T-cell (primary cell): ENCODE data around the gene LRP5. TPM values are rescaled to one million over a fixed set of nuclear protein-coding genes. Genes with fewer than 3 reads are reported as not detected.

Experiments
- ATAC-seq, 4 experiments: fragments of 200-7000 bp in 3 of 4; fragments of 150-1000 bp in 1 of 4; cut with Tn5 transposase; replicated peaks in 1 of 4; 1 replicate in 3 of 4; 2 replicates in 1 of 4; pipeline ENCODE4 v1.10.0; 2021; ENCODE audit warnings: moderate library complexity in 3 of 4, mild to moderate bottlenecking in 2 of 4, moderate number of reproducible peaks in 1 of 4
- CTCF ChIA-PET, 2 donors: fragments of 300-600 bp; sonication (Branson Sonifier 250); formaldehyde crosslinking; loops; one replicate each; lab custom pipeline; 2022; ENCODE audit warnings: antibody characterized with exemption in 2 of 2; lab: Charles Lee
- POLR2A ChIA-PET, 2 donors: fragments of 300-600 bp; sonication (Branson Sonifier 250); formaldehyde crosslinking; loops; one replicate each; lab custom pipeline; 2022; ENCODE audit warnings: antibody characterized with exemption in 2 of 2; lab: Charles Lee
- DNase-seq, 35 experiments: peaks; one replicate each; pipeline versions ENCODE4 v3.0.0 to v3.0.0-alpha.2; 2013 to 2023
- H3K27ac ChIP-seq: one replicate; pipeline ENCODE4 v1.5.1; 2013; ENCODE audit warnings: low read length
- H3K27me3 ChIP-seq, 2 experiments: replicated peaks in 1 of 2; 1 replicate in 1 of 2; 2 replicates in 1 of 2; pipeline versions ENCODE4 v1.6.1 to v1.7.0; 2013; ENCODE audit warnings: low read length in 1 of 2, mixed read lengths in 1 of 2; ENCODE audit not compliant: control insufficient read depth in 2 of 2, insufficient read depth in 2 of 2; ENCODE audit errors: extremely low read depth in 1 of 2
- H3K36me3 ChIP-seq, 2 donors: 1 replicate in 1 of 2; 2 replicates in 1 of 2; pipeline versions ENCODE4 v1.6.1 to v1.7.0; 2013; ENCODE audit warnings: low read length in 1 of 2; ENCODE audit not compliant: control insufficient read depth in 2 of 2, insufficient read depth in 1 of 2; ENCODE audit errors: extremely low read depth in 1 of 2
- H3K4me1 ChIP-seq, 2 experiments: 1 replicate in 1 of 2; 2 replicates in 1 of 2; pipeline versions ENCODE4 v1.6.1 to v1.7.0; 2013; ENCODE audit warnings: low read length in 2 of 2, mixed read lengths in 1 of 2; ENCODE audit not compliant: insufficient read depth in 2 of 2, control insufficient read depth in 1 of 2; ENCODE audit errors: extremely low read depth in 1 of 2
- H3K4me3 ChIP-seq, 2 donors: 1 replicate in 1 of 2; 2 replicates in 1 of 2; pipeline versions ENCODE4 v1.5.1 to v1.7.0; 2013; ENCODE audit warnings: mild to moderate bottlenecking in 2 of 2, low read length in 1 of 2, moderate library complexity in 1 of 2; ENCODE audit not compliant: control insufficient read depth in 1 of 2; ENCODE audit errors: extremely low read depth in 1 of 2
- H3K9me3 ChIP-seq: 2 replicates; pipeline ENCODE4 v1.7.0; 2013
- H3K27ac Mint-ChIP-seq, 2 donors: one replicate each; pipeline ENCODE4 v1.8.0; 2020 to 2021; ENCODE audit warnings: mild to moderate bottlenecking in 2 of 2, mixed read lengths in 2 of 2
- H3K27me3 Mint-ChIP-seq, 2 donors: one replicate each; pipeline ENCODE4 v1.8.0; 2021 to 2022; ENCODE audit warnings: mixed read lengths in 2 of 2
- H3K36me3 Mint-ChIP-seq: one replicate; pipeline ENCODE4 v1.8.0; 2021; ENCODE audit warnings: mixed read lengths
- H3K4me1 Mint-ChIP-seq, 3 donors: one replicate each; pipeline ENCODE4 v1.8.0; 2020 to 2022; ENCODE audit warnings: mixed read lengths in 3 of 3, mild to moderate bottlenecking in 1 of 3
- H3K4me3 Mint-ChIP-seq, 3 donors: one replicate each; pipeline ENCODE4 v1.8.0; 2020 to 2022; ENCODE audit warnings: mild to moderate bottlenecking in 3 of 3, mixed read lengths in 3 of 3, moderate library complexity in 3 of 3
- H3K9me3 Mint-ChIP-seq, 3 donors: one replicate each; pipeline ENCODE4 v1.8.0; 2020 to 2022; ENCODE audit warnings: mixed read lengths in 3 of 3
- WGBS: methylation state at CpG from one replicate; pipeline ENCODE4 v1.1.5; 2013; ENCODE audit warnings: missing lambda C conversion rate; ENCODE audit not compliant: insufficient coverage; 5-methylcytosine and 5-hydroxymethylcytosine counted together
- total RNA-seq, 35 experiments: library from RNA in 6 of 35; stranded (reverse) in 6 of 35; fragments of 120-200 nt in 1 of 35; gene quantifications; one replicate each; pipeline versions ENCODE4 v1.2.1 to v1.2.4 and lab custom pipeline; 2013 to 2026

LRP5 gene
- total RNA-seq, 5 donors from 2014 or later (not counting 1 experiment from before 2014, with no cell fraction given) = 1.8 to 11.3 (median 7.0) TPM

GRCh38 chr11:68440224-68440623 lies 127.8 kb downstream of the LRP5 start:
- Mint-ChIP-seq H3K4me1 (peaks cover 0 to 2% (median 0%) of the 10 kb centered on the region in 3 donors), H3K27ac (no peak overlapping the region), H3K36me3 (no peaks in the 10 kb centered on the region), H3K4me3 (no peak overlapping the region), H3K27me3 (no peaks in the 10 kb centered on the region), H3K9me3 (no peaks in the 10 kb centered on the region)
- DNase-seq (no peak), ATAC-seq (no peak)
- ChIA-PET CTCF (no interaction called here), POLR2A (no interaction called here)
- WGBS = 79% methylated on average over 8 of the region's 8 CpGs
- H3K27ac ChIP-seq = no peak overlapping the region
- no peaks in the 10 kb centered on the region for H3K4me1 ChIP-seq
- H3K27me3 ChIP-seq = peaks cover 0 to 2% of the 10 kb centered on the region in 2 experiments
- no peaks in the 10 kb centered on the region for H3K9me3 ChIP-seq
- no peak overlapping the region for H3K4me3 ChIP-seq
- peaks cover 0 to 14% of the 10 kb centered on the region in 2 donors for H3K36me3 ChIP-seq

- ChIA-PET POLR2A (no interaction called here), CTCF (no interaction called here)
- H3K4me1 Mint-ChIP-seq = peaks cover 0 to 2% (median 0%) of the 10 kb centered on the region in 3 donors
- H3K4me3 ChIP-seq = no peak overlapping the region
- peaks cover 0 to under 1% of the 10 kb centered on the region in 2 experiments for H3K4me1 ChIP-seq
- no peaks in the 10 kb centered on the region for H3K9me3 ChIP-seq
- H3K36me3 ChIP-seq = peaks cover 0 to 12% of the 10 kb centered on the region in 2 donors
- H3K4me3 Mint-ChIP-seq = no peak overlapping the region
- H3K36me3 Mint-ChIP-seq = no peaks in the 10 kb centered on the region
- H3K27ac ChIP-seq = no peak overlapping the region
- H3K27me3 Mint-ChIP-seq = no peaks in the 10 kb centered on the region
- WGBS = no CpG with 5 or more reads among the region's 6 CpGs
- ATAC-seq (no peak), DNase-seq (no peak)
- no peaks in the 10 kb centered on the region for H3K9me3 Mint-ChIP-seq
- no peak overlapping the region for H3K27ac Mint-ChIP-seq
- peaks cover 0 to 4% of the 10 kb centered on the region in 2 experiments for H3K27me3 ChIP-seq
These were observed 129.3 kb downstream of the LRP5 start for GRCh38 chr11:68441466-68442230.

- 98% methylated on average over 10 of the region's 10 CpGs for WGBS
- Mint-ChIP-seq H3K36me3 (no peaks in the 10 kb centered on the region), H3K27me3 (no peaks in the 10 kb centered on the region), H3K9me3 (no peaks in the 10 kb centered on the region), H3K27ac (no peak overlapping the region), H3K4me1 (peaks cover 2 to 3% (median 3%) of the 10 kb centered on the region in 3 donors), H3K4me3 (no peak overlapping the region)
- POLR2A ChIA-PET = interaction anchor here in 1 of 2 donors (0.6 kb wide), 1 partner anchor 31 kb away, joined by 5 read pairs; no protein-coding TSS in a partner anchor
- Histone ChIP-seq H3K4me3 (no peak overlapping the region), H3K9me3 (no peaks in the 10 kb centered on the region), H3K27me3 (peaks cover 0 to 2% of the 10 kb centered on the region in 2 experiments), H3K36me3 (peaks cover 0 to 7% of the 10 kb centered on the region in 2 donors), H3K27ac (no peak overlapping the region), H3K4me1 (peaks cover 0 to 8% of the 10 kb centered on the region in 2 experiments)
- ATAC-seq = no peak
- CTCF ChIA-PET = no interaction called here
- DNase-seq = no peak
These were observed 130.0 kb downstream of the LRP5 start for GRCh38 chr11:68442433-68442832.

GRCh38 chr11:68444566-68444965 lies 132.2 kb downstream of the LRP5 start:
- ChIA-PET CTCF (interaction anchor here in 1 of 2 donors (0.6 kb wide), 1 partner anchor 112 kb away, joined by 3 read pairs; no protein-coding TSS in a partner anchor), POLR2A (no interaction called here)
- H3K27ac ChIP-seq = no peak overlapping the region
- peaks cover 0 to 2% of the 10 kb centered on the region in 2 experiments for H3K27me3 ChIP-seq
- peaks cover 0 to 4% of the 10 kb centered on the region in 2 donors for H3K36me3 ChIP-seq
- no peak overlapping the region for H3K4me3 Mint-ChIP-seq
- no peaks in the 10 kb centered on the region for H3K9me3 ChIP-seq
- no peak for DNase-seq
- no peaks in the 10 kb centered on the region for H3K9me3 Mint-ChIP-seq
- WGBS = 100% methylated on average over 1 of the region's 6 CpGs
- H3K27ac Mint-ChIP-seq = no peak overlapping the region
- H3K4me1 Mint-ChIP-seq = peaks cover 4 to 5% (median 4%) of the 10 kb centered on the region in 3 donors
- peaks cover 0 to 11% of the 10 kb centered on the region in 2 experiments for H3K4me1 ChIP-seq
- no peak overlapping the region for H3K4me3 ChIP-seq
- no peaks in the 10 kb centered on the region for H3K27me3 Mint-ChIP-seq
- no peaks in the 10 kb centered on the region for H3K36me3 Mint-ChIP-seq
- ATAC-seq = no peak

GRCh38 chr11:68445531-68446035 lies 133.2 kb downstream of the LRP5 start:
- Histone ChIP-seq H3K27me3 (peaks cover 0 to 2% of the 10 kb centered on the region in 2 experiments), H3K27ac (no peak overlapping the region), H3K4me1 (peaks cover 0 to 11% of the 10 kb centered on the region in 2 experiments), H3K9me3 (no peaks in the 10 kb centered on the region), H3K4me3 (no peak overlapping the region), H3K36me3 (peaks cover 0 to under 1% of the 10 kb centered on the region in 2 donors)
- WGBS = 83% methylated on average over 6 of the region's 11 CpGs
- Mint-ChIP-seq H3K9me3 (no peaks in the 10 kb centered on the region), H3K36me3 (no peaks in the 10 kb centered on the region), H3K4me3 (no peak overlapping the region), H3K27me3 (no peaks in the 10 kb centered on the region), H3K4me1 (peaks cover 4 to 5% (median 4%) of the 10 kb centered on the region in 3 donors), H3K27ac (no peak overlapping the region)
- ChIA-PET POLR2A (no interaction called here), CTCF (no interaction called here)
- DNase-seq (no peak), ATAC-seq (no peak)

GRCh38 chr11:68446046-68446725 lies 133.8 kb downstream of the LRP5 start:
- Mint-ChIP-seq H3K9me3 (no peaks in the 10 kb centered on the region), H3K27me3 (no peaks in the 10 kb centered on the region), H3K4me1 (peaks cover 4 to 5% (median 4%) of the 10 kb centered on the region in 3 donors), H3K36me3 (no peaks in the 10 kb centered on the region), H3K4me3 (no peak overlapping the region), H3K27ac (no peak overlapping the region)
- Histone ChIP-seq H3K27me3 (peaks cover 0 to 2% of the 10 kb centered on the region in 2 experiments), H3K9me3 (no peaks in the 10 kb centered on the region), H3K4me1 (peaks cover 0 to 11% of the 10 kb centered on the region in 2 experiments), H3K36me3 (no peaks in the 10 kb centered on the region), H3K27ac (no peak overlapping the region), H3K4me3 (no peak overlapping the region)
- no peak for ATAC-seq
- no peak for DNase-seq
- CTCF ChIA-PET = interaction anchor here in 1 of 2 donors (0.6 kb wide), 1 partner anchor 1161 kb away, joined by 3 read pairs; no protein-coding TSS in a partner anchor
- whole genome bisulfite sequencing = 77% methylated on average over 7 of the region's 18 CpGs
- POLR2A ChIA-PET = no interaction called here
